ENCODE results near the gene MSMB. TPM values are rescaled to one million over a fixed set of nuclear protein-coding genes. Genes with fewer than 3 reads are reported as not detected.
"Not testable (repeated sequence)": the region's sequence is repeated elsewhere in the genome, so short reads cannot be mapped to it uniquely, and the experiment has no call there.

The MSMB gene
- total and polyA plus RNA-seq, 2 donors from 2014 or later: not detected

GRCh38 chr10:46064269-46064817 lies 18.3 kb upstream of the MSMB start:
- FAIRE-seq: no peak
- Histone ChIP-seq H3K9ac (ENCODE audit: low read length in 3 of 3) (no peak overlapping the region), H3K27me3 (ENCODE audit: control insufficient read depth, insufficient read depth, low read length) (no peaks in the 10 kb centered on the region), H3K27ac (ENCODE audit: low read depth in 2 of 2, low read length in 2 of 2) (no peak overlapping the region), H3K9me3 (ENCODE audit: control insufficient read depth in 2 of 3, insufficient read depth in 1 of 3, low read length in 3 of 3) (no peaks in the 10 kb centered on the region), H3K4me3 (ENCODE audit: low read length in 3 of 3) (no peak overlapping the region), H3K36me3 (ENCODE audit: control insufficient read depth in 2 of 3, insufficient read depth in 3 of 3, low read length in 3 of 3) (no peaks in the 10 kb centered on the region), H3K4me1 (ENCODE audit: control insufficient read depth in 2 of 3, insufficient read depth in 2 of 3, low read depth in 1 of 3, low read length in 3 of 3) (no peaks in the 10 kb centered on the region)
- TF ChIP-seq, protein P1, sequence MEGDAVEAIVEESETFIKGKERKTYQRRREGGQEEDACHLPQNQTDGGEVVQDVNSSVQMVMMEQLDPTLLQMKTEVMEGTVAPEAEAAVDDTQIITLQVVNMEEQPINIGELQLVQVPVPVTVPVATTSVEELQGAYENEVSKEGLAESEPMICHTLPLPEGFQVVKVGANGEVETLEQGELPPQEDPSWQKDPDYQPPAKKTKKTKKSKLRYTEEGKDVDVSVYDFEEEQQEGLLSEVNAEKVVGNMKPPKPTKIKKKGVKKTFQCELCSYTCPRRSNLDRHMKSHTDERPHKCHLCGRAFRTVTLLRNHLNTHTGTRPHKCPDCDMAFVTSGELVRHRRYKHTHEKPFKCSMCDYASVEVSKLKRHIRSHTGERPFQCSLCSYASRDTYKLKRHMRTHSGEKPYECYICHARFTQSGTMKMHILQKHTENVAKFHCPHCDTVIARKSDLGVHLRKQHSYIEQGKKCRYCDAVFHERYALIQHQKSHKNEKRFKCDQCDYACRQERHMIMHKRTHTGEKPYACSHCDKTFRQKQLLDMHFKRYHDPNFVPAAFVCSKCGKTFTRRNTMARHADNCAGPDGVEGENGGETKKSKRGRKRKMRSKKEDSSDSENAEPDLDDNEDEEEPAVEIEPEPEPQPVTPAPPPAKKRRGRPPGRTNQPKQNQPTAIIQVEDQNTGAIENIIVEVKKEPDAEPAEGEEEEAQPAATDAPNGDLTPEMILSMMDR (IDR thresholded peaks at IDR 0.05; ENCODE audit: borderline replicate concordance, extremely low read depth, insufficient read depth): no peak
- DNase-seq: no peak
- intact Hi-C loops (cut with DNase I): no loop called here

- Histone ChIP-seq H3K4me3 (ENCODE audit: low read length in 3 of 3) (no peak overlapping the region), H3K9ac (ENCODE audit: low read length in 3 of 3) (no peak overlapping the region), H3K27me3 (ENCODE audit: control insufficient read depth, insufficient read depth, low read length) (no peaks in the 10 kb centered on the region), H3K4me1 (ENCODE audit: control insufficient read depth in 2 of 3, insufficient read depth in 2 of 3, low read depth in 1 of 3, low read length in 3 of 3) (no peaks in the 10 kb centered on the region), H3K36me3 (ENCODE audit: control insufficient read depth in 2 of 3, insufficient read depth in 3 of 3, low read length in 3 of 3) (no peaks in the 10 kb centered on the region), H3K9me3 (ENCODE audit: control insufficient read depth in 2 of 3, insufficient read depth in 1 of 3, low read length in 3 of 3) (no peaks in the 10 kb centered on the region), H3K27ac (ENCODE audit: low read depth in 2 of 2, low read length in 2 of 2) (no peak overlapping the region)
- intact Hi-C loops (cut with DNase I): no loop called here
- TF ChIP-seq, protein P1 (IDR thresholded peaks at IDR 0.05; ENCODE audit: borderline replicate concordance, extremely low read depth, insufficient read depth): no peak
- FAIRE-seq: no peak
- DNase-seq: no peak
Measured at GRCh38 chr10:46062723-46063428, 16.8 kb upstream of the MSMB start.

DNA sequence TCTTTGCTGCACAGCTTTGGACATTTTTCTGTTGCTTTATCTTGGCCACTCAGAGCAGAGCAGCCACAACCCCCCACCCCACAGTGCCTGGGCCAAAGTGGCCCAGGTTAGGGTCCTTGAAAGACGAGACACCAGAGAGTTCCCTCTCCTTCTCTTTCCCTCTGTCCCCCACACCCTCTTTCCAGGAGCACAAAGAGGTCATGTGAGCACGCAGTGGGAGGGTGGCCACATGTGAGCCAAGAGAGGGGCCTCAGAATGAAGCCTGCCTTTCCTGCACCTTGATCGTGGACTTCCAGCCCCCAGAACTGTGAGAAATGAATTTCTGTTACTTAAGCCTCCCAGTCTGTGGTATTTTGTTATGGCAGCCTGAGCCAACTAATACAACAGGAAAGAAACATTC lies 14.6 kb upstream of the MSMB start:
- FAIRE-seq (no peak), DNase-seq (no peak)
- intact Hi-C loops (cut with DNase I): no loop called here
- TF ChIP-seq, protein P1 (IDR thresholded peaks at IDR 0.05; ENCODE audit: borderline replicate concordance, extremely low read depth, insufficient read depth): no peak
- H3K27ac ChIP-seq (ENCODE audit: low read depth in 2 of 2, low read length in 2 of 2): no peak overlapping the region
- no peaks in the 10 kb centered on the region for H3K4me1 ChIP-seq (ENCODE audit: control insufficient read depth in 2 of 3, insufficient read depth in 2 of 3, low read depth in 1 of 3, low read length in 3 of 3)
- peaks cover 0 to 7% (median 5%) of the 10 kb centered on the region in 3 donors for H3K9me3 ChIP-seq (ENCODE audit: control insufficient read depth in 2 of 3, insufficient read depth in 1 of 3, low read length in 3 of 3)
- no peaks in the 10 kb centered on the region for H3K36me3 ChIP-seq (ENCODE audit: control insufficient read depth in 2 of 3, insufficient read depth in 3 of 3, low read length in 3 of 3)
- no peak overlapping the region for H3K9ac ChIP-seq (ENCODE audit: low read length in 3 of 3)
- no peak overlapping the region for H3K4me3 ChIP-seq (ENCODE audit: low read length in 3 of 3)
- no peaks in the 10 kb centered on the region for H3K27me3 ChIP-seq (ENCODE audit: control insufficient read depth, insufficient read depth, low read length)

- H3K27ac ChIP-seq (ENCODE audit: low read depth in 2 of 2, low read length in 2 of 2); H3K36me3 ChIP-seq (ENCODE audit: control insufficient read depth in 2 of 3, insufficient read depth in 3 of 3, low read length in 3 of 3); H3K27me3 ChIP-seq (ENCODE audit: control insufficient read depth, insufficient read depth, low read length); H3K4me1 ChIP-seq (ENCODE audit: control insufficient read depth in 2 of 3, insufficient read depth in 2 of 3, low read depth in 1 of 3, low read length in 3 of 3); H3K9me3 ChIP-seq (ENCODE audit: control insufficient read depth in 2 of 3, insufficient read depth in 1 of 3, low read length in 3 of 3); H3K4me3 ChIP-seq (ENCODE audit: low read length in 3 of 3); intact Hi-C loops (cut with DNase I); FAIRE-seq; H3K9ac ChIP-seq (ENCODE audit: low read length in 3 of 3); DNase-seq: not testable (repeated sequence)
Measured at GRCh38 chr10:46057927-46058326, 11.9 kb upstream of the MSMB start.

Measured in kidney (tissue), 14 donors.